Mononuclear cell (primary cell): Measurements from ENCODE around the gene PROB1. TPM values are rescaled to one million over a fixed set of nuclear protein-coding genes. Genes with fewer than 3 reads are reported as not detected.
"Not testable (repeated sequence)": the region's sequence is repeated elsewhere in the genome, so short reads cannot be mapped to it uniquely, and the experiment has no call there.

Source experiments
- H3K27me3 ChIP-seq: 2 replicates; pipeline ENCODE4 v1.6.0; 2011; ENCODE audit warnings: low read length, control low read depth; ENCODE audit not compliant: insufficient read depth
- H3K4me1 ChIP-seq: 2 replicates; pipeline ENCODE4 v1.5.1; 2011; ENCODE audit warnings: mild to moderate bottlenecking, low read length, control low read depth; ENCODE audit not compliant: insufficient read depth
- H3K4me3 ChIP-seq: 2 replicates; pipeline ENCODE4 v1.5.1; 2011; ENCODE audit warnings: mild to moderate bottlenecking, low read length, moderate library complexity
- H3K9me3 ChIP-seq: 2 replicates; pipeline ENCODE4 v1.5.1; 2011; ENCODE audit warnings: low read depth, mild to moderate bottlenecking, control low read depth, low read length
- total RNA-seq: library from RNA; depleted of rRNA; stranded (reverse); fragments of >200 nt; gene quantifications from one replicate; pipeline ENCODE4 v1.2.3, GENCODE V29; 2012

PROB1 gene
- total RNA-seq, 1 donor, result 0.21 TPM

- Histone ChIP-seq H3K4me3 (no peak overlapping the region), H3K9me3 (no peaks in the 10 kb centered on the region), H3K4me1 (peaks cover 80% of the 10 kb centered on the region), H3K27me3 (peaks cover 10% of the 10 kb centered on the region)
Observed at GRCh38 chr5:139390639-139391569, 4.0 kb downstream of the PROB1 start.

GRCh38 chr5:139389701-139390638, 4.9 kb downstream of the PROB1 start, which contains the start of gene MZB1:
Gene MZB1 (minus strand): TSS chr5:139389913. CDS start chr5:139389856, 57 bp downstream.
- Histone ChIP-seq H3K27me3 (peaks cover 10% of the 10 kb centered on the region), H3K4me1 (peaks cover 89% of the 10 kb centered on the region), H3K4me3 (peak within 1 kb of the TSS; percentile 28), H3K9me3 (no peaks in the 10 kb centered on the region)

GRCh38 chr5:139388198-139388821, 6.6 kb downstream of the PROB1 start:
- Histone ChIP-seq H3K4me3 (peak overlapping the region; percentile 9), H3K4me1 (peaks cover 90% of the 10 kb centered on the region), H3K27me3 (peaks cover 4% of the 10 kb centered on the region), H3K9me3 (no peaks in the 10 kb centered on the region)

- Histone ChIP-seq H3K27me3 (no peaks in the 10 kb centered on the region), H3K4me1 (peaks cover 85% of the 10 kb centered on the region), H3K4me3 (peak overlapping the region; percentile 9), H3K9me3 (no peaks in the 10 kb centered on the region)
Observed at GRCh38 chr5:139387611-139388197, 7.2 kb downstream of the PROB1 start.

- H3K27me3 ChIP-seq, H3K9me3 ChIP-seq, H3K4me3 ChIP-seq: not testable (repeated sequence)
- peaks cover 81% of the 10 kb centered on the region for H3K4me1 ChIP-seq
Observed at GRCh38 chr5:139386956-139387355, 7.9 kb downstream of the PROB1 start.

- Histone ChIP-seq H3K9me3 (no peaks in the 10 kb centered on the region), H3K4me3 (no peak overlapping the region), H3K4me1 (peaks cover 72% of the 10 kb centered on the region), H3K27me3 (no peaks in the 10 kb centered on the region)
Observed at GRCh38 chr5:139386050-139386438, 8.9 kb downstream of the PROB1 start.

- H3K4me3 ChIP-seq, result peak overlapping the region; percentile 25
- H3K27me3 ChIP-seq, result no peaks in the 10 kb centered on the region
- H3K4me1 ChIP-seq, result peaks cover 65% of the 10 kb centered on the region
- H3K9me3 ChIP-seq, result no peaks in the 10 kb centered on the region
Observed at GRCh38 chr5:139385061-139386049, 9.5 kb downstream of the PROB1 start.

- Histone ChIP-seq H3K9me3 (no peaks in the 10 kb centered on the region), H3K4me1 (peaks cover 59% of the 10 kb centered on the region), H3K4me3 (peak overlapping the region; percentile 25), H3K27me3 (no peaks in the 10 kb centered on the region)
Observed at GRCh38 chr5:139384591-139385051, 10.3 kb downstream of the PROB1 start.

- no peaks in the 10 kb centered on the region for H3K9me3 ChIP-seq
- H3K4me1 ChIP-seq, result peaks cover 54% of the 10 kb centered on the region
- H3K27me3 ChIP-seq, result no peaks in the 10 kb centered on the region
- no peak overlapping the region for H3K4me3 ChIP-seq
Observed at GRCh38 chr5:139383993-139384590, 10.8 kb downstream of the PROB1 start.

- H3K27me3 ChIP-seq, result no peaks in the 10 kb centered on the region
- H3K4me1 ChIP-seq, result peaks cover 47% of the 10 kb centered on the region
- H3K9me3 ChIP-seq, result no peaks in the 10 kb centered on the region
- H3K4me3 ChIP-seq, result no peak within 1 kb of the TSS
Observed at GRCh38 chr5:139383275-139383992, 11.5 kb downstream of the PROB1 start, which contains the start of gene SLC23A1. Gene SLC23A1 (minus strand): TSS chr5:139383297. CDS start chr5:139383253, 44 bp downstream.

- Histone ChIP-seq H3K27me3 (no peaks in the 10 kb centered on the region), H3K4me3 (no peak overlapping the region), H3K9me3 (no peaks in the 10 kb centered on the region), H3K4me1 (peaks cover 41% of the 10 kb centered on the region)
Observed at GRCh38 chr5:139382807-139383206, 12.1 kb downstream of the PROB1 start.

GRCh38 chr5:139381837-139382761, 12.8 kb downstream of the PROB1 start:
- H3K4me1 ChIP-seq, result peaks cover 37% of the 10 kb centered on the region
- H3K4me3 ChIP-seq, result no peak overlapping the region
- no peaks in the 10 kb centered on the region for H3K27me3 ChIP-seq
- no peaks in the 10 kb centered on the region for H3K9me3 ChIP-seq
